ENCODE data around the gene MAT1A.
"Not testable (repeated sequence)": the region's sequence is repeated elsewhere in the genome, so short reads cannot be mapped to it uniquely, and the experiment has no call there.

The MAT1A gene

DNA sequence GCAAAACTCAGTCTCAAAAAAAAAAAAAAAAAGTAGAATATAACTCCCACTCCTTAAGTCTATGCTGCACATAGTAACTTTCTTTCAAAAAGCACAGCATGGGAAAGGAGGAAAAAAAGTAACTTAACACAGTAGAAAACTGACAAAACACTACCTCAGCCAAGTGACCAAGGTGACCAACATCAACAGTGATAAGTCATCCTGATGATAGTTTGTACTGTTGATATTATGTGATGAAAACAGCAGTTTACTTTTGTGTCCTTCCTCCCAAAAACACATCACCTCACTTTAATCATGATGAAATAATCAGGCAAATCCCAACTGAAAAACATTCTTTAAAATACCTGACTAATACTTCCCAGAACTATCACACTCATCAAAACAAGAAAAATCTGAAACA is 29.3 kb upstream of the MAT1A start:
- Histone ChIP-seq H3K4me3 (replicated peaks; ENCODE audit: low read depth, low read length) (no peak overlapping the region), H3K27me3 (replicated peaks; ENCODE audit: control insufficient read depth, insufficient read depth, low read length) (no peaks in the 10 kb centered on the region), H3K36me3 (ENCODE audit: control insufficient read depth, insufficient read depth, low read length) (no peaks in the 10 kb centered on the region)
- DNase-seq (ENCODE audit: extremely low read depth, insufficient read length), result no peak
- TF ChIP-seq, protein P1, sequence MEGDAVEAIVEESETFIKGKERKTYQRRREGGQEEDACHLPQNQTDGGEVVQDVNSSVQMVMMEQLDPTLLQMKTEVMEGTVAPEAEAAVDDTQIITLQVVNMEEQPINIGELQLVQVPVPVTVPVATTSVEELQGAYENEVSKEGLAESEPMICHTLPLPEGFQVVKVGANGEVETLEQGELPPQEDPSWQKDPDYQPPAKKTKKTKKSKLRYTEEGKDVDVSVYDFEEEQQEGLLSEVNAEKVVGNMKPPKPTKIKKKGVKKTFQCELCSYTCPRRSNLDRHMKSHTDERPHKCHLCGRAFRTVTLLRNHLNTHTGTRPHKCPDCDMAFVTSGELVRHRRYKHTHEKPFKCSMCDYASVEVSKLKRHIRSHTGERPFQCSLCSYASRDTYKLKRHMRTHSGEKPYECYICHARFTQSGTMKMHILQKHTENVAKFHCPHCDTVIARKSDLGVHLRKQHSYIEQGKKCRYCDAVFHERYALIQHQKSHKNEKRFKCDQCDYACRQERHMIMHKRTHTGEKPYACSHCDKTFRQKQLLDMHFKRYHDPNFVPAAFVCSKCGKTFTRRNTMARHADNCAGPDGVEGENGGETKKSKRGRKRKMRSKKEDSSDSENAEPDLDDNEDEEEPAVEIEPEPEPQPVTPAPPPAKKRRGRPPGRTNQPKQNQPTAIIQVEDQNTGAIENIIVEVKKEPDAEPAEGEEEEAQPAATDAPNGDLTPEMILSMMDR (IDR thresholded peaks at IDR 0.05; ENCODE audit: insufficient read depth, low read length, poor library complexity, severe bottlenecking), result no peak

- TF ChIP-seq, protein P1 (IDR thresholded peaks at IDR 0.05; ENCODE audit: insufficient read depth, low read length, poor library complexity, severe bottlenecking), result no peak
- DNase-seq (ENCODE audit: extremely low read depth, insufficient read length), result no peak
- H3K4me3 ChIP-seq (replicated peaks; ENCODE audit: low read depth, low read length), result no peak overlapping the region
- H3K36me3 ChIP-seq (ENCODE audit: control insufficient read depth, insufficient read depth, low read length), result no peaks in the 10 kb centered on the region
- H3K27me3 ChIP-seq (replicated peaks; ENCODE audit: control insufficient read depth, insufficient read depth, low read length), result no peaks in the 10 kb centered on the region
Observed at GRCh38 chr10:80315391-80315790, 25.9 kb upstream of the MAT1A start.

DNA sequence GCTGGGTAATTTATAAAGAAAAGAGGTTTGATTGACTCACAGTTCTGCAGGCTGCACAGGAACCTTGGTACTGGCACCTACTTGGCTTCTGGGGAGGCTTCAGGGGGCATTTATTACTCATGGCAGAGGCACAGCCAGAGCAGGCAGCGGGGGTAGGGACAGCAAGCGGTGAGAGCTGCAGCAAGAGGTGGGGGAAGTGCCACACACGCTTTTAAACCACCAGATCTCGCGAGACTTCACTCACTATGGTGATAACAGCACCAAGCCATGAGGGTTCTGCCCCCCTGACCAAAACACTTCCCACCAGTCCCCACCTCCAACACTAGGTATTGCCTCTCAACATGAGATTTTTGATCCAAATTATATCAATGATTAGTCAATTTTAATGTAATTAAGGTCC is 24.1 kb upstream of the MAT1A start:
- Histone ChIP-seq H3K27me3 (replicated peaks; ENCODE audit: control insufficient read depth, insufficient read depth, low read length) (no peaks in the 10 kb centered on the region), H3K36me3 (ENCODE audit: control insufficient read depth, insufficient read depth, low read length) (no peaks in the 10 kb centered on the region), H3K4me3 (replicated peaks; ENCODE audit: low read depth, low read length) (no peak overlapping the region)
- no peak for DNase-seq (ENCODE audit: extremely low read depth, insufficient read length)
- TF ChIP-seq, protein P1 (IDR thresholded peaks at IDR 0.05; ENCODE audit: insufficient read depth, low read length, poor library complexity, severe bottlenecking), result no peak

DNA sequence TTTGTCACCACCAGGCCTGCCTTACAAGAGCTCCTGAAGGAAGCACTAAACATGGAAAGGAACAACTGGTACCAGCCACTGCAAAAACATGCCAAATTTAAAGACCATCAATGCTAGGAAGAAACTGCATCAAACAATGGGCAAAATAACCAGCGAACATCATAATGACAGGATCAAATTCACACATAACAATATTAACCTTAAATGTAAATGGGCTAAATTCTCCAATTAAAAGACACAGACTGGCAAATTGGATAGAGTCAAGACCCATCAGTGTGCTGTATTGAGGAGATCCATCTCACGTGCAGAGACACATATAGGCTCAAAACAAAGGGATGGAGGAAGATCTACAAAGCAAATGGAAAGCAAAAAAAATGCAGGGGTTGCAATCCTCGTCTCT is 16.5 kb upstream of the MAT1A start:
- DNase-seq (ENCODE audit: extremely low read depth, insufficient read length); H3K4me3 ChIP-seq (replicated peaks; ENCODE audit: low read depth, low read length); H3K27me3 ChIP-seq (replicated peaks; ENCODE audit: control insufficient read depth, insufficient read depth, low read length); H3K36me3 ChIP-seq (ENCODE audit: control insufficient read depth, insufficient read depth, low read length): not testable (repeated sequence)

- Histone ChIP-seq H3K27me3 (replicated peaks; ENCODE audit: control insufficient read depth, insufficient read depth, low read length) (no peaks in the 10 kb centered on the region; the same call in 1 of the 2 replicates), H3K36me3 (ENCODE audit: control insufficient read depth, insufficient read depth, low read length) (no peaks in the 10 kb centered on the region), H3K4me3 (replicated peaks; ENCODE audit: low read depth, low read length) (no peak overlapping the region)
- DNase-seq (ENCODE audit: extremely low read depth, insufficient read length), result no peak
- TF ChIP-seq, protein P1 (IDR thresholded peaks at IDR 0.05; ENCODE audit: insufficient read depth, low read length, poor library complexity, severe bottlenecking), result no peak
Observed at GRCh38 chr10:80296942-80297341, 7.5 kb upstream of the MAT1A start.

GRCh38 chr10:80292607-80293239 is 3.3 kb upstream of the MAT1A start:
- Histone ChIP-seq H3K27me3 (replicated peaks; ENCODE audit: control insufficient read depth, insufficient read depth, low read length) (no peaks in the 10 kb centered on the region; the same call in 1 of the 2 replicates), H3K36me3 (ENCODE audit: control insufficient read depth, insufficient read depth, low read length) (no peaks in the 10 kb centered on the region), H3K4me3 (replicated peaks; ENCODE audit: low read depth, low read length) (no peak overlapping the region)
- no peak for DNase-seq (ENCODE audit: extremely low read depth, insufficient read length)
- TF ChIP-seq, protein P1 (IDR thresholded peaks at IDR 0.05; ENCODE audit: insufficient read depth, low read length, poor library complexity, severe bottlenecking), result no peak

Measured in GM06990 (cell line).